Measurements from ENCODE around the gene IGF1.
"Not testable (repeated sequence)": the region's sequence is repeated elsewhere in the genome, so short reads cannot be mapped to it uniquely, and the experiment has no call there.

Gene IGF1

DNA sequence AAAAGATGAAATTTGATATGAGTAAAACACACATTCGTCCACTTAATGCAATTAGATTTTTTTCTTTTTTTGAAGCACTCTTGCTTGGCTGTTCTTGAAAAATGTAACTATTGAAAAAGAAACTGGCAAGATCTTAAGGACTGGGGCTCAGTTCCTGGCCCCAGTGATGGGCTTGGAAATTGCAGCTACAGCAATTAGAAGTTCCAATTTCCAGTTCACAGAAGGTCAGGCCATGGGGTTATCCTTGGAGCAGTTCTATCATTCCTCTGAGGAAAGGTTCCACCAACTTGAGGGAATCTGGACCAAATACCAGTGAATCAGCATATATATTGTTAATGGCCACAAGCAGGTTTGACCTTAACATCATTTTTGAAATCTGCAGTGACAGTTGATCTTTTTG is 18.9 kb downstream of the IGF1 start:
- DNase-seq (ENCODE audit: low spot score): no peak

DNA sequence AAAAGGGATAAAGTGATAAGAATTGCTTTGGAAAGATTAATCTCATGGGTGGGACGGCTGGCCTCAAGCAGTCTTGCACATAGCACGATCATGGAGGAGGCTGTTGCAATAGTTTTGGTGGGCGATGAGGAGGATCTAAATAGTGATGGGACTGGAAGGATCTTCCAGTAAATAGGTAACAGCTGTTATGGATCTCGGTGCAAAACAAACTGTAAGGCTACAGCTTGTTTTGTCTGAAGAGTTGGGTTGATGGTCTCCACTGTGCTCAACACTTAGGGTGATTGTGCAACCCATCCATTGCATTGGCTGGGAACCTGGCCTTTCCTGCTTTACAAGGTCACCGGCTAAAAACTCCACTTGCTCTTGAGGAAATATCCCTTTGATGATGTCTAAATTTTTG is 21.0 kb downstream of the IGF1 start:
- DNase-seq (ENCODE audit: low spot score): no peak

DNA sequence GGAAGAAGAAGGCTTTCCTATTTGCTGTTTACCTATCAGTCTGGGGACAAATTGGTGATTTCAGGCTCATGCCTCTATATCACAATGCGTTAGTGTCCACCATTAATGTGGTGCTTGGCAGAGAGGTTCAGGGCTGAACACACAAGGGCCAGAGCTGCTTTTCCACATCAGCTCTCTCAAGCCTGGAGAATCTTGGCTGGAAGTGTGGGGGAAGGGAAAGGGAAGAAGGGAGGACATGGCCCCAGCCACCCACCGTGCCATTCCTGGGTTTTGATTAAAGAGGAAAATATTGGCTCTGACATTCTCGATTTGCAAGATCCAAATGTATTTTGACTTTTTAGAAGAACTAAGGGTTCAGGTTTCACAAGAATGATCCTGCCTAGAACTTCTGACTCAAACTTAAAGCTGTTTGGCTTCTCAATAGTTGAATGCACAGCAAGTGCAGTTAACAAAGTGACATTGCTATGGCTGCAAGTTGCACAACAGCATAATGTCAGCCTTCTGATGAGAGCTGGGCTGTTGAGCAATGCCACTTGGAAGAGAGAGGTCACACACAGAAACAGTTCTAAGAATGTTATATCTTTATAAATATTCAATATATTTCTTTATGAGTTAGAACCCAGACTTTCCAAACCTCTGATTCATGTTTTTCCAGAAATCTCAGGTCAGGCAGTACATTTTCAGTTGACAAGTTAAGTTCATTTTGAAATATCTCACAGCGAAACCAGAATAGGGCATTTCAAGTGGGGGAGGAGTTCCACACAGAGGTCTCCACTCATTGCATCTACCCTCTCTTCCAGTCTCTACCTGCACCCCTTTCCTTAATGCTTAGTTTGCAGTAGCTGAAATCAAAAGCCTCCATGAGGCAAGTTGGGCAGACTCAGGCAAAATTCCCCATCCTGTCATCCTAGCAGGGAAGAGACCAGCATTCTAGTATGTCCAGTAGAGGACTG is 25.3 kb downstream of the IGF1 start:
- DNase-seq (ENCODE audit: low spot score): no peak

DNA sequence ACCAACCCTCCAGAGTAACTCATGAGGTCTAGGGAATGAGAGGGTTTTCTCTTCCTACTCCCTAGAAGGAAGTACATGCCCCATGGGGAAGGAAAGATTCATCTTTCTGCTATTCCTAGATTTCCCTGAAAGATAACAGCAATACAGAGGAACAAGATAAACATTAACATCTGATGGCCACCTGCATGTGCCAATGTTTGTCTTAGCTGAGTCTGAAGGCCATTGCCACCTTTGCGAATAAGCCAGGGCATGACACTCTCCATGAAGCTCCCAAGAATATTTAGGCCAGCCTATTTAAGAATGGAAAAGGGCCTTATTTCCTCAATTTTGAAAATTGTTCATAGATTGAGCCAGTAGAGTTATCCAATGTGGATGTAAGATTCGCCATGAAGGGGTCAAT is 26.0 kb downstream of the IGF1 start:
- DNase-seq (ENCODE audit: low spot score): no peak

DNA sequence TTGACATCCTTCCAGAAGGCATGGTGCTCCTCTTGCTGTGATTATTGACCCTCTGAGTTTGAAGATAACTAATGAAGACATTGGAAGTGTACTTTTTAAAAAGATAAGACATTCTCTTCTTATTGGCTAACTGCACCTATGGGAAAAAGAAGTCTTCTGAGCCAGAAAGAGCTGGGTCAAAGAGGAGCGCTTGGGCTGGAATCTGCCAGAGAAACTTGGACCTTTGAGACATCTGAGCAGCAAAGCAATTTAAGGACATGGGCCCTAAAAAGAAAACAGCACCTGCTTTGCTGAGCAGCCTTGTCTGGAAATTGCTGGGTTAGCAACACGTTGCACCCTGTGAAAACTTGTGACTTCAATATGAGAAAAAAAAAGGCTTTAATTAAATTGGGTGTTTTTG is 27.8 kb downstream of the IGF1 start:
- DNase-seq (ENCODE audit: low spot score): no peak

DNA sequence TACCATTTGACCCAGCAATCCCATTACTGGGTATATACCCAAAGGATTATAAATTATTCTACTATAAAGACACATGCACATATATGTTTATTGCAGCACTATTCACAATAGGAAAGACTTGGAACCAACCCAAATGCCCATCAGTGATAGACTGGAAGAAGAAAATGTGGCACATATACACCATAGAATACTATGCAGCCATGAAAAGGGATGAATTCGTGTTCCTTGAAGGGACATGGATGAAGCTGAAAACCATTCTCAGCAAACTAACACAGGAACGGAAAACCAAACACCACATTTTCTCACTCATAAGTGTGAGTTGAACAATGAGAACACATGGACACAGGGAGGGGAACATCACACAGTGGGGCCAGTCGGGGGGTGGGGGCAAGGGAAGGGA is 31.3 kb downstream of the IGF1 start:
- not testable (repeated sequence) for DNase-seq (ENCODE audit: low spot score)

DNA sequence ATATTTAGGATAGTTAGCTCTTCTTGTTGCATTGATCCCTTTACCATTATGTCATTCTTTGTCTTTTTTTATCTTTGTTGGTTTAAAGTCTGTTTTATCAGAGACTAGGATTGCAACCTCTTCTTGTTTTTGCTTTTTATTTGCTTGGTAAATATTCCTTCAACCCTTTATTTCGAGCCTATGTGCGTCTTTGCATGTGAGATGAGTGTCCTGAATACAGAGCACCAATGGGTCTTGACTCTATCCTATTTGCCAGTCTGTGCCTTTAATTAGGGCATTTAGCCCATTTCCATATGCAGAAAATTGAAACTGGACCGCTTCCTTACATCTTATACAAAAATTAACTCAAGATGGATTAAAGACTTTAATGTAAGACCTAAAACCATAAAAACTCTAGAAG is 32.9 kb downstream of the IGF1 start:
- DNase-seq (ENCODE audit: low spot score): not testable (repeated sequence)

DNA sequence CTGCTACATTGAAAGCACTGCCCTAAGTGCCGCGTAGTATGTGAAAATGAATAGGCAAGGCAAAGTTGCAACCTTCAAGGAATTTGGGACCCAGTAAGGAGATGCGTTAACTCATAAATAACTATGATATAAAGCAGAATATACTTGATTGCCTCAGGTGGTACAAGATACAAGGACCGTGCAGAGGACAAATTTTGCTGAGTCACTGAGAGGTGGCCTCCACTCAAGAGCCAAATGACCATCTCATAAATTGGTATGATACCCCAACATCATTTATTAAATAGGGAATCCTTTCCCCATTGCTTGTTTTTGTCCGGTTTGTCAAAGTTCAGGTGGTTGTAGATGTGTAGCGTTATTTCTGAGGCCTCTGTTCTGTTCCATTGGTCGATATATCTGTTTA is 35.7 kb downstream of the IGF1 start:
- DNase-seq (ENCODE audit: low spot score): no peak

DNA sequence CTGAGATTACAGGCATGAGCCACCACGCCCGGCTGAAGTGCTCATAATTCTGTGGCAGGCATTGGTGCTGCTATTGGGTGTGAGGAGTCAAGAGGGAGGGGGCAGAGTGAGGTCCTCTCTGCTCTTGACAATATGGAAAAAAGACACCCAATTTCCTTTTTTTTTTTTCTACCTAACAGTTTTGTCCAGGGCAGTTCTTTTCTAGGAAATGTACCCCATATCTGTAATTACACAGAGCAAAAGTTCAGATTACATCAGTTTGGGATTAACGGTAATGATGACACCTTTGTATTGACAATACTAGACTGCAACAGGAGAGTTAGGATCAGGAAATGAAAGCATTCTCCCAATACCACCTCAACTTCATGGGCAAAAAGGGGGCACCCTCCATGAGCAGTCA is 36.3 kb downstream of the IGF1 start:
- DNase-seq (ENCODE audit: low spot score): no peak

DNA sequence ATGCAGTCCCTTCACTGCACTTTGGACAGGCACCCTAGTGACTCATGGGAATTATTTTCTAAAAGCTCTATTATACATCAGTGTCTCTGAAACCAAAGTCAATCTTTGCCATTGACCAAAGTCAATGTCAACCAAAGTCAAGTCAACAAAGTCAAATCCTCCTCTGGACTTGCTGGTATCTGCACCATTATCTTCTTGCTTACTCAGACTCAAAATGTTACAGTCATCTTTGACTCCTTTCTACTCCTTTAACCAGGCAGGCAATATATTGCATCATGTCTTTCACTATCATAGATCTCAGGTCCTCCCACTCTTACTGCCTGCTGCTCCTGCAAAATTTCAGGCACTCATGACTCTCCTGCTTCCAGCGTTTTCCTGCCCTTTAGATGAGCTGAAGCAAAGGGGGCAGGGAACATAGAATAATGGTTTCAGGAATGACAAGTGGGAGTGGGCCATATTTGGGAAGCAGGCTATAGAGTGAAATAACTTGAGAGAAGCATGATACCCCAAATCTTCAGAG is 39.2 kb downstream of the IGF1 start:
- DNase-seq (ENCODE audit: low spot score): no peak

DNA sequence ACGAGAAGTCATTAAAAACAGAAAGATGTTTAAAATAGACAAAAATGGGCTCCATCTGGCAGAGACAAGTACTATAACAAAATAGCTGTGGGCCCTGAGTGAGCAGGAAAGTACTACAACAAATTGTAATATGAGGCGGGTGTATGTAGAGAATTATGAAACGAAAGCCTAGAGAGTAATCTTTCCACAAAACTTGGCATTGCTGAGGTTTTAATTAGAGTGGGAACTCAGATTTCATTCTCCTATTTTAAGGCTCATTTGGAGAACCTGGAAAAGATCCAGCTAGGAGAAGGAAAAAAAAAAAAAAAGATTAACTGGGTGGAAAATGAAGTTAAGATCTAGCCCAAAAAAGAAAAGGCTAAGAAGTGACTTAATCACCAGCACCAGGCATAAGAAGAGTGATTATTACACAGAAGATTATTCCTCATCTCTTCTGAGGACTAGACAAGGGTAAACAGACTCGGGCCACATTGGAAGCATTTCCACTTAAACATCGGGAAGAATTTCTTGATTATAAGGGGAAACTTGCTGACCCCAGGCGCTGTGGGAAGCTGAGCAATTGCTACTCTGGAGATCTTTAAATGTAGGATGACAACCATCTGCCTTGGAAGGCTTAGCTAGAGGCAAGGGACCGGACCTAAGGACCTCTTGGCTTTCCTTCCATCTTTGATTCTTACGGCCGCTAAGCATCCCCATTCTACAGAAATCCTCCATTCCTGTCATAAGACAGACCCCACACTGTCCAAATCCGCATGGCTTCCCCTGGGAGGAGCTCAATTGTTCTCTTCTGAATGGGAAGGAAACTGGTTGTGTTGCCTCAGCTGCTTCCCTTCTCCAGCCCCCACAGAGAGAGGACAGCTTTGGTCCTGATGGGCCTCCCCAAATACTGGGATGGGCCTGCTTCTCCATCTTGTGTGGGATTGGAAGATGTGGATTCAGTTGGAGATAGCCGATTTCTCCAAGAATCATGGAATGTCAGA is 40.6 kb downstream of the IGF1 start:
- no peak for DNase-seq (ENCODE audit: low spot score)

DNA sequence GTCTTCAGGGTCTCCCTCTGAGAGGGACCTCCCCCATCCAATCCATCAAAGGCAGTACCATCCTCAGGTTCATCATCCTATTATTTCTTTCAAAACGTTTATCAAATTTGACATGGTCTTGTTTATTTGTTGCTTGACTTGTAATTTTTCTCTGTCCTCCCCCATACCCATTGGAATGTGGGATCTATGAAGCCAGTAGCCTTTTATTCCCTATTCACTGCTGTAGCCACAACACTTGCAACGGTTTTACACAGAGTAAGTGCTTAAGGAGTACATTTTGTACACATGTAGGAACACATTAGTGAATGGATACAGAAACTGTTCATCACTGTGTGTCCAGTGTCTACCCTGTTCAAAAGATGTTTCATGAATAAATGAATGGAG is 41.5 kb downstream of the IGF1 start:
- no peak for DNase-seq (ENCODE audit: low spot score)

DNA sequence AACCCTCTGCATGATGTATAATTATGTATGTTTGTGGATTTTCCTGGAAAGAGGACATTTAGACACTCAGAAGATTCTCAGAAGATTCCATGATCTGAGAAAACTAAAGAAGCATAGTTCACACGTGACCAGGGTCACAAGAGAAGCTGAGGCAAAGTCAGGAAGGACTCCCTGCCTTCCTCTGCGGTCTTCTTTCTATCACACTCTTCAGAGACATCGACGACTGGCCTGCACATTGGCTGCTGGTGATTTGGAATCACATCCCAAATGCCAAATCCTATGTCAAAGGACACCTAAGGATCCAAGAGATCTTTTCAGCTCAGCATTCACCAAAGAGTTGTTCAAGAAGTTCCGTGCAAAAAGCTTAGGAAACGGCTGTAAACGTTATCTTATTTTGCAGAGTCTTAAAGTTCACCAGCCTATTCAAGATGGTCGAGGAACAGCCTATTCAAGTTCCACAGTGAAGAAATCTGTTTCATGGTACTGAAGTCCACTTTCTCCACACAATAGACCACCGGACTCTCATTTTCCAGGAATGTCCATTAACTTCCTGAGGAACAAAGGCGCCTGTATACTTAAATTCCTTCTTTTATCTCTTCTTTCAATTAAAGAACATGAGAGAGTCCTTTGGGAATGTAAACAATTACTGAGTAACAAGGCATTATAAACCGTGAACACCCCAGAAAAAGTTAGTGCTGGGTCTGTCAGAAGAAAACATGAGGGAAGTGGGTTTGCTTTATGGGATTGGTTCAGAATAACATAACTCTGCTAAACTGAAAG is 42.1 kb downstream of the IGF1 start:
- DNase-seq (ENCODE audit: low spot score): no peak

DNA sequence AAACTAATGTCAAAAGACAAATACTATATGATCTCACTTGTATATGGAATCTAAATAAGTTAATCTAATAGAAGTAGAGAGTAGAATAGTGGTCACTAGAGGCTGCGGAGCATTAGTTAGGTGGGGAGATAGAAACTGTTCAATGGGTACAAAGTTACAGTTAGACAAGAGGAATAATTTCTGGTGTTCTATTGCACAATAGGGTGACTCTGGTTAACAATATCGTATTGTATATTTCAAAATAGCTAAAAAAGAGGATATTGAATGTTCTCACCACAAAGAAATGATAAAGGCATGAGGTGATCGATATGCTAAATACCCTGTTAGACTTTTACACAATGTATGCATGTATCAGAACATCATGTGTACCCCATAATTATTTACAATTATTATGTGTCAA is 42.9 kb downstream of the IGF1 start:
- no peak for DNase-seq (ENCODE audit: low spot score)

DNA sequence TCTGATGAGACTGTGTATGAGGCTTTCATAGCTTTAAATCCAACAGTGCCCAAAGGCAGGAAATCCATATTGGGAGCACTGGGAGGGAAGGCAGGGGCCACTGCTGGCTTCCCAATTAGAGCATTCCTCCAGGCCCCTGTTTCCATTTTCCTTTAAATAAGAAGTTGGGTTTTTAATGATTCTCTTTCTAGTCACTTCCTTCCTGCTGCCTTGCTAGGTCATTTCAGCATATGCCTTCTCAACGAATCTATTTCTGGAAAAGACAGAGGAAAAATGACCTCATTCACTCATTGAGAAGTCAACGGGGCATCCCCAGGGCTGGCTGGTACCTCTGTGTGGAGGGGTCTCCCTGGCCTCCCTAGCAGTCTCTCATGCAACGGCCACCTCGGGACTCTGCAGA is 43.5 kb downstream of the IGF1 start:
- no peak for DNase-seq (ENCODE audit: low spot score)

DNA sequence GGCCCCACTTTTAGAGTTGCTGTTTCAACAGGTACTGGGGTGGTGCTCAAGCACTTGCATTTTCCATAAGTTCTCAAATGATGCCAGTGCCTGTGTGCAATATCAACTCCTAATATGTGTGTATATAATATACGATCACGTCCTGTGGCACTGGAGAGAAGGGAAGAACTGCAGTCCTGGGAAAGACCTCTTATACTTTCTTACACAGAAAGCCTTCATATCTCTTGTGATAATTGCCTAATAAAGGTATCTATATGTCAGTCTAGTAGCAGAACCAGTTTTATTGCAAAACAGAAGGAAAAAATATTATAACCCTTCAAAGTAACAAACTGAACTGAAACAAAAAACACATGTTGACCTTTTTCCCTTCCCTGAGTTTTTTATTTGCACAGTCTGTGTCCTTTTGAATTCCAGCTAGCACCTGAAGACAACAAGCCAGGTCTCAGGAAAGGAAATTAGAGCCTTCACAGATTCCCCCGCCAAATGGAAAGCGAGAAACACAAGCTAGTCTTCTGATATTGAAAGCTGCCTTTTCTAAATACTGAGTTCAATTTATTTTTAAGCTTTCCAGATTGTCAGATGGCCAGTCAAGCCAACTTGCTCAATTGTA is 44.4 kb downstream of the IGF1 start:
- DNase-seq (ENCODE audit: low spot score): no peak

DNA sequence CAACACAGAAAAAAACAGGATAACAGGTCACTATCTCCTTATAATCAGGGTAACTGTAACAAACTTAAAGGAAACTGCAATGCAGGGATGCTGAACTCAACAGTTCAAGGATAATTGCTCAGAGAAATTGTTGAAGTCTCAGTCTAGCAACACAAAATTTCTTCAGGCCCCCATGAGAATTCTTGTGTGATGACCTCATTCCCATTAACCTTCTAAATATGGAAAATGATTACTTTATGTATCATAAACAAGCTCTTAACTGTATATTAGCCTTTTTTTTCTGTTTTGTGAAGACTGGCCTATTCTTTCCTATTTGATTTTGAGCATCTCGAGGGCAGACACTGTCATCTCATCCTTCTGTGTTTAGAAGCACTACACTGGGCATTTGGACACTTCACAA is 47.1 kb downstream of the IGF1 start:
- no peak for DNase-seq (ENCODE audit: low spot score)

DNA sequence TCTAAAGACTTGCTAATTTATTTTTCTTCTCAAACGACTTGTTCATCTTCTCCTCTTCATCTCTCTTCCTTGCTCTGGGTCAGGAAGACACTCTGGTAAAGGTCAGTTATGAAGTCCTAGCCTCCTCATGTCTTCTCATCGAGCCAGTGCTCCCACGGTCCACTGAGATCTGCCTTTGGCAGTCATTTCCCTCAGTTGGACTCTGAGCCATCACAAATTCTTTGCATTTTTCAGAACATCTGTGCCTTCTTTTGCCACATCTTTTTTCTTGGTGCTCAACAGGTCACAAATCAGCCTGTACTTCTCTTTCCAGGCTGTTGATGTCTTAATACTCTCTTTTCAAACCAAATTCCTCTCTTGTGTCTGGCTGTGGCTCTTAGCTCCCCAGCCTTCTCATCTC is 49.7 kb downstream of the IGF1 start:
- no peak for DNase-seq (ENCODE audit: low spot score)

DNA sequence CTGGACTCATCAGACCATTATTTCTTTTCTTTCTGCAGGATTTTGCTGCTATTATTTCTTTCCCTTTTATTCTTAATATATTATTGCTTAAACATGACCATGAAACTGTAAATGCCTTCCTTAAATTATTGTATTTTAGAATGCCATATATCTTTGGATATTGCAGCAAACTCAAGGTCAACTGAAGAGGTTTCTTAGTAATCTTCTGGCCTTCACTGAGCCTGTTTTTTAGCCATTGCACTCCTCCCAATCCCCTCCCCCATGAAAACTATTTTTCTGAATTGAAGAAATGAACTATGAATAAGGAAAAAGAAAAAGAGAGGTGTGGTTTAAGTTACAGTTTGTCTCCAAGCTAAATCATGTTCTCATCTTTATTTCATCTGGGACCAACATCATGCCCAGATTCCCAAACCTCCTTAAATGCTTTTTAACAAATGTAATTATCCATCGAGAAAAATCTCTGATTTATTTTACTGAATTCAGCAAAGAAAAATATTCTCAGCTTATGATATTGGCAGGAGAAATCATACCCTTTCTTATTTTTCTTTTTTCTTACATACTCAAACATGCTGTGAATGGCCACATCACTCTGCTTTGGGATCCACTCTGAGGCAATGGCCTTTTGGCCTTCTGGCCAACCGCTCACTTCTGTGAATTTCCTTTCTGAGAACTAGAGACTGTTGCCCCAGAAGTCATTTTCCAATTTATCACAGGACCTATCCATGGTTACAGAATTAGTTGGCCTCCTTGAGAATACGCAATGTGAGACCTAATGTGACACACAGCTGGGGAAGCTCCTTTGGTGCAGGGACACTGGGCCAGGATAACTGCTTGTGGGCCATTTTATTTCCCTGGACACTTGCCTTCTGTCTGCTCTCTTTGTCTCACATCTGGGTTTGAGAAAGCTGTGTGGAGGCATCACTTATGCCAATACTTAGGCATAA is 50.9 kb downstream of the IGF1 start:
- no peak for DNase-seq (ENCODE audit: low spot score)

DNA sequence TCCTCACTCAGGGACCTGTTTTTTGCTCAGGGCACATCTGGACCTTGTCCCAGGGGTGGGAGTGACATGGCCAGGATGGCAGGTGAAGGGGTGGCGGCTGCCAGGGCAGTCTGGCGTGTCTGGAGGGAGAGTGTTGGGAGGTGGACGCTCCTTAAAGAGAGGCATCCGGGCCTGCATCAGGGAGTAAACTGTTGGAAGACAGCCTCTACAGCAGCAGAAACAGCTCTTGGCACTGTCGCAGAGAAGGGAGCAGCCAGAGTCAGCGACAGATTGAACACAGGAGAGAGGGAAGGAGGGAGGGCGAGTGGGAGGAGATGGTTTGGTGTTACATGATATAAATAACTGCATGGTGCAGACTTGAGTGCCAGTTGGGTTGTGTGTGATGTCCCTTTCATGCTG is 52.8 kb downstream of the IGF1 start:
- DNase-seq (ENCODE audit: low spot score): no peak

All from globus pallidus (tissue), 1 donor.